PFSK-1 (cell line): Measurements from ENCODE around the gene TCTN2.

Experiments used
- FOXP2 ChIP-seq: optimal IDR thresholded peaks from 2 replicates; pipeline ENCODE3; 2011; ENCODE audit warnings: borderline replicate concordance, control low read depth, inconsistent platforms; ENCODE audit not compliant: insufficient read depth; ENCODE audit errors: extremely low read length, extremely low read depth
- POLR2AphosphoS5 ChIP-seq: IDR thresholded peaks from 2 replicates; pipeline ENCODE4 v1.6.1; 2012; ENCODE audit warnings: low read depth, mild to moderate bottlenecking, control low read depth, low read length, moderate library complexity
- SIN3A ChIP-seq: IDR thresholded peaks from 2 replicates; pipeline ENCODE4 v1.6.1; 2012; ENCODE audit warnings: mild to moderate bottlenecking, low read length, moderate library complexity, borderline replicate concordance; ENCODE audit not compliant: insufficient read depth
- TAF1 ChIP-seq: IDR thresholded peaks from 2 replicates; pipeline ENCODE4 v1.6.1; 2012; ENCODE audit warnings: low read length, control low read depth, borderline replicate concordance; ENCODE audit not compliant: insufficient read depth
- TF ChIP-seq, protein P1 (sequence below), 2 experiments: IDR thresholded peaks; 2 replicates each; pipeline versions ENCODE4 v1.6.1 to v1.8.0; 2011 to 2012; ENCODE audit warnings: low read depth in 2 of 2, low read length in 2 of 2, control low read depth in 1 of 2, inconsistent platforms in 1 of 2, mild to moderate bottlenecking in 1 of 2, moderate library complexity in 1 of 2; ENCODE audit not compliant: insufficient read depth in 1 of 2

Gene TCTN2

GRCh38 chr12:123748161-123748560 is 77.2 kb downstream of the TCTN2 start:
- TF ChIP-seq, protein P1, sequence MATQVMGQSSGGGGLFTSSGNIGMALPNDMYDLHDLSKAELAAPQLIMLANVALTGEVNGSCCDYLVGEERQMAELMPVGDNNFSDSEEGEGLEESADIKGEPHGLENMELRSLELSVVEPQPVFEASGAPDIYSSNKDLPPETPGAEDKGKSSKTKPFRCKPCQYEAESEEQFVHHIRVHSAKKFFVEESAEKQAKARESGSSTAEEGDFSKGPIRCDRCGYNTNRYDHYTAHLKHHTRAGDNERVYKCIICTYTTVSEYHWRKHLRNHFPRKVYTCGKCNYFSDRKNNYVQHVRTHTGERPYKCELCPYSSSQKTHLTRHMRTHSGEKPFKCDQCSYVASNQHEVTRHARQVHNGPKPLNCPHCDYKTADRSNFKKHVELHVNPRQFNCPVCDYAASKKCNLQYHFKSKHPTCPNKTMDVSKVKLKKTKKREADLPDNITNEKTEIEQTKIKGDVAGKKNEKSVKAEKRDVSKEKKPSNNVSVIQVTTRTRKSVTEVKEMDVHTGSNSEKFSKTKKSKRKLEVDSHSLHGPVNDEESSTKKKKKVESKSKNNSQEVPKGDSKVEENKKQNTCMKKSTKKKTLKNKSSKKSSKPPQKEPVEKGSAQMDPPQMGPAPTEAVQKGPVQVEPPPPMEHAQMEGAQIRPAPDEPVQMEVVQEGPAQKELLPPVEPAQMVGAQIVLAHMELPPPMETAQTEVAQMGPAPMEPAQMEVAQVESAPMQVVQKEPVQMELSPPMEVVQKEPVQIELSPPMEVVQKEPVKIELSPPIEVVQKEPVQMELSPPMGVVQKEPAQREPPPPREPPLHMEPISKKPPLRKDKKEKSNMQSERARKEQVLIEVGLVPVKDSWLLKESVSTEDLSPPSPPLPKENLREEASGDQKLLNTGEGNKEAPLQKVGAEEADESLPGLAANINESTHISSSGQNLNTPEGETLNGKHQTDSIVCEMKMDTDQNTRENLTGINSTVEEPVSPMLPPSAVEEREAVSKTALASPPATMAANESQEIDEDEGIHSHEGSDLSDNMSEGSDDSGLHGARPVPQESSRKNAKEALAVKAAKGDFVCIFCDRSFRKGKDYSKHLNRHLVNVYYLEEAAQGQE (IDR thresholded peaks at IDR 0.05; ENCODE audit: insufficient read depth in 1 of 2, low read depth in 2 of 2, low read length in 2 of 2), result no peak
- TF ChIP-seq SIN3A (no peak), TAF1 (no peak), FOXP2 (no peak), POLR2AphosphoS5 (no peak)

GRCh38 chr12:123748661-123749060 is 77.7 kb downstream of the TCTN2 start:
- TF ChIP-seq SIN3A, result no peak
- no peak for TF ChIP-seq FOXP2
- TF ChIP-seq, protein P1 (IDR thresholded peaks at IDR 0.05; ENCODE audit: insufficient read depth in 1 of 2, low read depth in 2 of 2, low read length in 2 of 2), result no peak
- TF ChIP-seq TAF1, result no peak
- TF ChIP-seq POLR2AphosphoS5, result no peak

DNA sequence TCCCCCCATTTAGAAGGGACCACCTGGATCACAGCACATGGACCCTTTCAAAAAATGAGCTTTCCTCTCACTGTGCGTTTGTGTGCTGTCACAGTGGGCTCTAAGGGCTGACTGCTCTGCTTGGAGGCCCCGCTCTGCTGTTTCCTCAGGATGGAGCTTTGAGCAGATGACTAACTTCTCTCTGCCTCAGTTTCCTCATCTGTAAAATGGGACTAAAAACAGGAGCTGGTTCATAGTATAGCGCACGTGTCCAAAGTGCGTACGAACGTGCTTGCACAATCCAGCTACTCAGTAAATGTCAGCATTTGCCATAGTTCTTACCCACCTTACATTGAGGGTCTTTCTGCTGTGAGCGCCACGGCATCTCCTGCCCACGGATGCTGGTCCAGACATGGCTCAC is 78.4 kb downstream of the TCTN2 start:
- TF ChIP-seq TAF1, result no peak
- no peak for TF ChIP-seq POLR2AphosphoS5
- TF ChIP-seq SIN3A, result no peak
- no peak for TF ChIP-seq FOXP2
- TF ChIP-seq, protein P1 (IDR thresholded peaks at IDR 0.05; ENCODE audit: insufficient read depth in 1 of 2, low read depth in 2 of 2, low read length in 2 of 2), result no peak

- TF ChIP-seq TAF1 (no peak), FOXP2 (no peak), SIN3A (no peak), POLR2AphosphoS5 (no peak)
- TF ChIP-seq, protein P1 (IDR thresholded peaks at IDR 0.05; ENCODE audit: insufficient read depth in 1 of 2, low read depth in 2 of 2, low read length in 2 of 2), result no peak
These were observed 79.3 kb downstream of the TCTN2 start for GRCh38 chr12:123750159-123750656.

DNA sequence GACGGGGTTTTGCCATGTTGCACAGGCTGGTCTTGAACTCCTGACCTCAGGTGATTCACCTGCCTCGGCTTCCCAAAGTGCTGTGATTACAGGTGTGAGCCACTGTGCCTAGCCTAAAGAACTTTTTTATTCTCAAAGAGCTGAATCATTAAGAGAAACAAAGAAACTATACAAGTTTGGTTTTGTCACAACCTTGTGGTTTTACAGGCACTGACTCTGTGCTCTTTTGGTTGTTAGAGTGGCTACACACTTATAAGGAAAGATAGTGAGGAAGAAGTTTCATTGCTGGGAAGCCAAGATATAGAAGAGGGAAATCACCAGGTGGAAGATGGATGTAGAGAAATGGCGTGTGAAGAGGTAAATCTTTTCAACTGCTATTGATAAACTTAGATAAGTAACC is 81.1 kb downstream of the TCTN2 start:
- TF ChIP-seq TAF1 (no peak), POLR2AphosphoS5 (no peak), SIN3A (no peak), FOXP2 (no peak)
- TF ChIP-seq, protein P1 (IDR thresholded peaks at IDR 0.05; ENCODE audit: insufficient read depth in 1 of 2, low read depth in 2 of 2, low read length in 2 of 2), result no peak
